Neural crest cell (in vitro differentiated cells): ENCODE measurements around the gene PCDHGB7. TPM values are rescaled to one million over a fixed set of nuclear protein-coding genes. Genes with fewer than 3 reads are reported as not detected.

Experiments used
- DNase-seq: peaks from one replicate; pipeline ENCODE4 v3.0.0; 2021; ENCODE audit warnings: low read depth, mixed read lengths, low spot score
- H3K27ac Mint-ChIP-seq: one replicate; pipeline ENCODE4 v1.8.0; 2021; ENCODE audit warnings: mild to moderate bottlenecking, mixed read lengths; ENCODE audit not compliant: unreplicated experiment
- H3K27me3 Mint-ChIP-seq: 2 replicates; pipeline ENCODE4 v1.8.0; 2021; ENCODE audit warnings: low read depth, mild to moderate bottlenecking, mixed read lengths
- H3K36me3 Mint-ChIP-seq: 2 replicates; pipeline ENCODE4 v1.8.0; 2021; ENCODE audit warnings: low read depth, mild to moderate bottlenecking, mixed read lengths
- H3K4me1 Mint-ChIP-seq: 2 replicates; pipeline ENCODE4 v1.8.0; 2021; ENCODE audit warnings: mixed read lengths
- H3K4me3 Mint-ChIP-seq: one replicate; pipeline ENCODE4 v1.8.0; 2021; ENCODE audit warnings: mild to moderate bottlenecking, mixed read lengths
- H3K9me3 Mint-ChIP-seq: 2 replicates; pipeline ENCODE4 v1.8.0; 2021; ENCODE audit warnings: mixed read lengths
- total RNA-seq: library from RNA; stranded (reverse); gene quantifications from 2 replicates; pipeline ENCODE4 v1.2.1, GENCODE V29; 2021
- TF ChIP-seq, protein P1 (sequence below): fragments of 200-600 bp; sonication (generic); conservative IDR thresholded peaks from 2 replicates; pipeline ENCODE4 v1.5.0; 2021; ENCODE audit warnings: antibody characterized with exemption, mild to moderate bottlenecking

Gene PCDHGB7
- total RNA-seq, 1 donor from 2014 or later, result 7.0 TPM

DNA sequence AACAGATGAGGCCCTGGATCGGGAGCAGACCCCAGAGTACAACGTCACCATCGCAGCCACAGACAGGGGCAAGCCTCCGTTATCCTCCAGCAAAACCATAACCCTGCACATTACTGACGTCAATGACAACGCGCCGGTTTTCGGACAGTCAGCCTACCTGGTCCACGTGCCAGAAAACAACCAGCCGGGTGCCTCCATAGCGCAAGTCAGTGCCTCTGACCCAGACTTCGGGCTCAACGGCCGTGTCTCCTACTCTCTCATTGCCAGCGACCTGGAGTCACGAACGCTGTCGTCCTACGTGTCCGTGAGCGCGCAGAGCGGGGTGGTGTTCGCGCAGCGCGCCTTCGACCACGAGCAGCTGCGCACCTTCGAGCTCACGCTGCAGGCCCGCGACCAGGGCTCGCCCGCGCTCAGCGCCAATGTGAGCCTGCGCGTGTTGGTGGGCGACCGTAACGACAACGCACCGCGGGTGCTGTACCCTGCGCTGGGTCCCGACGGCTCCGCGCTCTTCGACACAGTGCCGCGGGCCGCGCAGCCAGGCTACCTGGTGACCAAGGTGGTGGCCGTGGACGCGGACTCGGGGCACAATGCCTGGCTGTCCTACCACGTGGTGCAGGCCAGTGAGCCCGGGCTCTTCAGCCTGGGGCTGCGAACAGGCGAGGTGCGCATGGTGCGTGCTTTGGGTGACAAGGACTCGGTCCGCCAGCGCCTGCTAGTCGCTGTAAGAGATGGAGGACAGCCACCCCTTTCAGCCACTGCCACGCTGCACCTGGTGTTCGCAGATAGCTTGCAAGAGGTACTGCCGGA lies 1.8 kb downstream of the PCDHGB7 start:
- H3K27me3 Mint-ChIP-seq, result peaks cover 7% of the 10 kb centered on the region
- peaks cover 3% of the 10 kb centered on the region for H3K4me1 Mint-ChIP-seq
- H3K4me3 Mint-ChIP-seq, result peak overlapping the region; percentile 47
- no peak for DNase-seq
- TF ChIP-seq, protein P1, sequence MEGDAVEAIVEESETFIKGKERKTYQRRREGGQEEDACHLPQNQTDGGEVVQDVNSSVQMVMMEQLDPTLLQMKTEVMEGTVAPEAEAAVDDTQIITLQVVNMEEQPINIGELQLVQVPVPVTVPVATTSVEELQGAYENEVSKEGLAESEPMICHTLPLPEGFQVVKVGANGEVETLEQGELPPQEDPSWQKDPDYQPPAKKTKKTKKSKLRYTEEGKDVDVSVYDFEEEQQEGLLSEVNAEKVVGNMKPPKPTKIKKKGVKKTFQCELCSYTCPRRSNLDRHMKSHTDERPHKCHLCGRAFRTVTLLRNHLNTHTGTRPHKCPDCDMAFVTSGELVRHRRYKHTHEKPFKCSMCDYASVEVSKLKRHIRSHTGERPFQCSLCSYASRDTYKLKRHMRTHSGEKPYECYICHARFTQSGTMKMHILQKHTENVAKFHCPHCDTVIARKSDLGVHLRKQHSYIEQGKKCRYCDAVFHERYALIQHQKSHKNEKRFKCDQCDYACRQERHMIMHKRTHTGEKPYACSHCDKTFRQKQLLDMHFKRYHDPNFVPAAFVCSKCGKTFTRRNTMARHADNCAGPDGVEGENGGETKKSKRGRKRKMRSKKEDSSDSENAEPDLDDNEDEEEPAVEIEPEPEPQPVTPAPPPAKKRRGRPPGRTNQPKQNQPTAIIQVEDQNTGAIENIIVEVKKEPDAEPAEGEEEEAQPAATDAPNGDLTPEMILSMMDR, result no peak
- no peak overlapping the region for H3K27ac Mint-ChIP-seq
- peaks cover 37% of the 10 kb centered on the region for H3K9me3 Mint-ChIP-seq
- H3K36me3 Mint-ChIP-seq, result peaks cover 78% of the 10 kb centered on the region

DNA sequence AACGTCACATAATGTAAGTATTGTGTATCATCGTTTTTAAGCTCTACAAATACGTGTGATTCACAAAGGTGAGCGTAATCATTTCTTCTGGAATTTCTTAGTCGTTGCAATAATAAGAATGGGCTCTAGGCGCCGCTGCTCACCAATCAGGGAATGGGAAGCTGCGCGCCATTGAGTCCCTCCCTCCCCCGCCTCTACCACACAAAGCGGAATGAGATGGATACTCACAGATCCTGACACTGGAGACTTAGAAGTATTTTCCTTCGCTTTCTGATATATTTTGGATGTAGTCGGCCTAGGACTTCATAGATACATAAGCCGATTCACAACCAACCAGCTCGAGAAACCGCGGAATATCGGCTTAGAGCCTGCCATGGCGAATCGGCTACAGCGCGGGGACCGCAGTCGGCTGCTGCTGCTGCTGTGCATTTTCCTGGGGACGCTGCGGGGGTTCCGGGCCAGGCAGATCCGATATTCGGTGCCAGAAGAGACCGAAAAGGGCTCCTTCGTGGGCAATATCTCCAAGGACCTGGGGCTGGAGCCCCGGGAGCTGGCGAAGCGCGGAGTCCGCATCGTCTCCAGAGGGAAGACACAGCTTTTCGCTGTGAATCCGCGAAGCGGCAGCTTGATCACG lies 3.5 kb downstream of the PCDHGB7 start, which contains the start of gene PCDHGA11:
TSS of gene PCDHGA11 (plus strand) at position 197 of the 634 bp plus-strand sequence. CDS start at position 374, 177 bp downstream.
- Mint-ChIP-seq H3K4me1 (no peaks in the 10 kb centered on the region), H3K27ac (no peak within 1 kb of the TSS), H3K4me3 (peak within 1 kb of the TSS; percentile 75), H3K27me3 (peaks cover 5% of the 10 kb centered on the region), H3K36me3 (peaks cover 80% of the 10 kb centered on the region), H3K9me3 (peaks cover 30% of the 10 kb centered on the region)
- no peak for DNase-seq
- TF ChIP-seq, protein P1, result peak; percentile 61

DNA sequence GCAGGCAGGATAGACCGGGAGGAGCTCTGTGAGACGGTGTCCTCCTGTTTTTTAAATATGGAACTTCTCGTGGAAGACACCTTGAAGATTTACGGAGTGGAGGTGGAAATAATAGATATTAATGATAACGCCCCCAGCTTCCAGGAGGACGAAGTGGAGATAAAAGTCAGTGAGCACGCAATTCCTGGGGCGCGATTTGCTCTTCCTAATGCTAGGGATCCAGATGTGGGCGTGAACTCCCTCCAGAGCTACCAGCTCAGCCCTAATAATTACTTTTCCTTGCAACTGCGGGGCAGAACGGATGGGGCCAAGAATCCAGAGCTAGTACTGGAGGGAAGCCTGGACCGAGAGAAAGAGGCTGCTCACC lies 4.0 kb downstream of the PCDHGB7 start:
- H3K9me3 Mint-ChIP-seq, result peaks cover 26% of the 10 kb centered on the region
- no peak overlapping the region for H3K4me3 Mint-ChIP-seq
- peaks cover 81% of the 10 kb centered on the region for H3K36me3 Mint-ChIP-seq
- H3K27ac Mint-ChIP-seq, result no peak overlapping the region
- no peak for DNase-seq
- H3K4me1 Mint-ChIP-seq, result no peaks in the 10 kb centered on the region
- peaks cover 5% of the 10 kb centered on the region for H3K27me3 Mint-ChIP-seq
- TF ChIP-seq, protein P1, result no peak

DNA sequence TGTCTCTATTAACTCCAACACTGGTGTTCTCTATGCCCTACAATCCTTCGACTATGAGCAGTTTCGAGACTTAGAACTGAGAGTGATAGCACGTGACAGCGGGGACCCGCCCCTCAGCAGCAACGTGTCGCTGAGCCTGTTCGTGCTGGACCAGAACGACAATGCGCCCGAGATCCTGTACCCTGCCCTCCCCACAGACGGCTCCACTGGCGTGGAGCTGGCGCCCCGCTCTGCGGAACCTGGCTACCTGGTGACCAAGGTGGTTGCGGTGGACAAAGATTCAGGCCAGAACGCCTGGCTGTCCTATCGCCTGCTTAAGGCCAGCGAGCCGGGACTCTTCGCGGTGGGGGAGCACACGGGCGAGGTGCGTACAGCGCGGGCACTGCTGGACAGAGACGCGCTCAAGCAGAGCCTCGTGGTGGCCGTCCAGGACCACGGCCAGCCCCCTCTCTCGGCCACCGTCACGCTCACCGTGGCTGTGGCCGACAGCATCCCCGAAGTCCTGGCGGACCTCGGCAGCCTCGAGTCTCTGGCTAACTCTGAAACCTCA lies 5.3 kb downstream of the PCDHGB7 start:
- Mint-ChIP-seq H3K4me1 (no peaks in the 10 kb centered on the region), H3K4me3 (peak overlapping the region; percentile 51), H3K9me3 (peaks cover 32% of the 10 kb centered on the region), H3K36me3 (peaks cover 84% of the 10 kb centered on the region), H3K27me3 (peaks cover 5% of the 10 kb centered on the region), H3K27ac (no peak overlapping the region)
- TF ChIP-seq, protein P1, result no peak
- DNase-seq, result no peak

DNA sequence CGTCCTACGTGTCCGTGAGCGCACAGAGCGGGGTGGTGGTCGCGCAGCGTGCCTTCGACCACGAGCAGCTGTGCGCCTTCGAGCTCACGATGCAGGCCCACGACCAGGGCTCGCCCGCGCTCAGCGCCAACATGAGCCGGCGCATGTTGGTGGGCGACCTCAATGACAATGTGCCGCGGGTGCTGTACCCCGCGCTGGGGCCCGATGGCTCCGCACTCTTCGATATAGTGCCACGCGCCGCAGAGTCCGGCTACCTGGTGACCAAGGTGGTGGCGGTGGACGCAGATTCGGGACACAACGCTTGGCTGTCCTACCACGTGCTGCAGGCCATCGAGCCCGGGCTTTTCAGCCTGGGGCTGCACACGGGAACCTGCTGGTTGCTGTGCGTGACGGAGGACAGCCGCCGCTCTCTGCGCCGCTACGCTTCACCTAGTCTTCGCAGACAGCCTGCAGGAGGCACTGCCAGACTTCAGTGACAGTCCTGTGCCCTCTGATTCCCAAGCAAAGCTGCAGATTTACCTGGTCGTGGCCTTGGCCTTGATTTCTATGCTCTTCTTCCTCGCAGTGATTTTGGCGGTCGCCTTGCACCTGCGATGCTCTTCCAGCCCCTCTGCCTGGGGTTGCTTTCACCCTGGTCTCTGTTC lies 10.4 kb downstream of the PCDHGB7 start:
- no peaks in the 10 kb centered on the region for H3K27me3 Mint-ChIP-seq
- H3K4me1 Mint-ChIP-seq, result no peaks in the 10 kb centered on the region
- DNase-seq, result no peak
- TF ChIP-seq, protein P1, result no peak
- no peak overlapping the region for H3K27ac Mint-ChIP-seq
- H3K4me3 Mint-ChIP-seq, result peak overlapping the region; percentile 73
- peaks cover 84% of the 10 kb centered on the region for H3K36me3 Mint-ChIP-seq
- H3K9me3 Mint-ChIP-seq, result peaks cover 28% of the 10 kb centered on the region
